Astrocyte of the spinal cord (primary cell): ENCODE data around the gene GABPA.
"Not testable (repeated sequence)": the region's sequence is repeated elsewhere in the genome, so short reads cannot be mapped to it uniquely, and the experiment has no call there.

Source experiments
- DNase-seq: peaks from one replicate; pipeline ENCODE4 v3.0.0; 2011; ENCODE audit warnings: low read depth, low spot score
- H3K4me3 ChIP-seq: 2 replicates; pipeline ENCODE4 v1.5.1; 2011; ENCODE audit warnings: low read depth, mild to moderate bottlenecking, low read length, moderate library complexity
- CTCF ChIP-seq: IDR thresholded peaks from 2 replicates; pipeline ENCODE4 v1.5.1; 2012; ENCODE audit warnings: low read depth, mild to moderate bottlenecking, low read length, inconsistent platforms
- in situ Hi-C: cut with HindIII; loops from 2 replicates; pipeline ENCODE4 v1.10.0; 2017; ENCODE audit warnings: low sequenced_read_pairs

GABPA gene

GRCh38 chr21:25701529-25701928, 33.2 kb upstream of the GABPA start:
- no peak for DNase-seq
- in situ Hi-C loops, result no loop called here
- H3K4me3 ChIP-seq, result no peak overlapping the region
- TF ChIP-seq CTCF, result no peak

GRCh38 chr21:25708467-25709065, 26.2 kb upstream of the GABPA start:
- in situ Hi-C loops, result no loop called here
- DNase-seq, result peak; percentile 58

GRCh38 chr21:25709684-25710265, 25.0 kb upstream of the GABPA start:
- TF ChIP-seq CTCF, result no peak
- DNase-seq, result no peak
- H3K4me3 ChIP-seq, result no peak overlapping the region
- in situ Hi-C loops, result no loop called here

More at GRCh38 chr21:25708467-25709065, 26.2 kb upstream of the GABPA start:
- peak; percentile 74 for TF ChIP-seq CTCF
- H3K4me3 ChIP-seq, result no peak overlapping the region

- in situ Hi-C loops, result no loop called here
- no peak for DNase-seq
- TF ChIP-seq CTCF, result no peak
- H3K4me3 ChIP-seq, result no peak overlapping the region
These were observed 24.2 kb upstream of the GABPA start for GRCh38 chr21:25710550-25710949.

GRCh38 chr21:25714066-25714465, 20.7 kb upstream of the GABPA start:
- in situ Hi-C loops, DNase-seq, H3K4me3 ChIP-seq: not testable (repeated sequence)

GRCh38 chr21:25717491-25718147, 17.2 kb upstream of the GABPA start:
- peak; percentile 33 for DNase-seq
- in situ Hi-C loops, result no loop called here
- no peak overlapping the region for H3K4me3 ChIP-seq
- TF ChIP-seq CTCF, result no peak

- TF ChIP-seq CTCF, result no peak
- H3K4me3 ChIP-seq, result no peak overlapping the region
- in situ Hi-C loops, result no loop called here
- no peak for DNase-seq
These were observed 12.8 kb upstream of the GABPA start for GRCh38 chr21:25721987-25722386.
